ENCODE data around the gene GPR83. TPM values are rescaled to one million over a fixed set of nuclear protein-coding genes. Genes with fewer than 3 reads are reported as not detected.

GPR83 gene
- polyA plus RNA-seq, 1 of the 3 experiments (the other 2 are of a cell fraction) = 0.02 TPM

GRCh38 chr11:94405062-94405833, 4.0 kb upstream of the GPR83 start (continued):
- TF ChIP-seq USF2 (IDR thresholded peaks at IDR 0.05; ENCODE audit: borderline replicate concordance, low read depth, low read length) = no peak
- TF ChIP-seq ELF1 (IDR thresholded peaks at IDR 0.05) = no peak
- no peak for TF ChIP-seq IRF3 (IDR thresholded peaks at IDR 0.05; ENCODE audit: low read depth, low read length)

GRCh38 chr11:94402355-94402754, 1.1 kb upstream of the GPR83 start:
- Histone ChIP-seq H3K79me2 (ENCODE audit: insufficient read depth) (no peaks in the 10 kb centered on the region), H3K9me3 (no peaks in the 10 kb centered on the region), H3K9me2 (no peaks in the 10 kb centered on the region), H3K27ac (ENCODE audit: low read depth in 2 of 2, low read length in 1 of 2) (no peak overlapping the region), H3K36me3 (replicated peaks in 1 of 2; ENCODE audit: control insufficient read depth in 1 of 2, insufficient read depth in 2 of 2, low read length in 1 of 2) (no peaks in the 10 kb centered on the region), H3F3A (replicated peaks; ENCODE audit: insufficient read depth) (no peaks in the 10 kb centered on the region), H2AFZ (ENCODE audit: low read depth) (no peak overlapping the region), H3K9ac (no peak overlapping the region), H3K4me1 (ENCODE audit: control insufficient read depth in 1 of 2, insufficient read depth in 2 of 2, low read depth in 1 of 2, low read length in 1 of 2) (peaks cover 0 to 10% of the 10 kb centered on the region in 2 experiments; a peak in 1 of 4 replicates), H4K20me1 (ENCODE audit: insufficient read depth) (no peaks in the 10 kb centered on the region), H3K4me2 (no peak overlapping the region), H3K4me3 (ENCODE audit: low read depth in 2 of 2, low read length in 1 of 2) (no peak overlapping the region), H3K27me3 (ENCODE audit: insufficient read depth) (peaks cover 35% of the 10 kb centered on the region)
- WGBS (ENCODE audit: low lambda C conversion rate) = 9% methylated on average over 1 of the region's 1 CpG
- TF ChIP-seq SIN3A (IDR thresholded peaks at IDR 0.05; ENCODE audit: borderline replicate concordance, low read depth, low read length) (no peak), EP300 (IDR thresholded peaks at IDR 0.05; ENCODE audit: borderline replicate concordance in 1 of 2, low read depth in 1 of 2, low read length in 1 of 2) (no peak), USF1 (IDR thresholded peaks at IDR 0.05; ENCODE audit: borderline replicate concordance, low read depth) (no peak), MAX (IDR thresholded peaks at IDR 0.05; ENCODE audit: low read depth) (no peak), MXI1 (IDR thresholded peaks at IDR 0.05; ENCODE audit: low read depth, low read length) (no peak)
- ChIA-PET CTCF (interaction anchor here (1.4 to 1.7 kb wide), 3 partner anchors 15 to 507 kb away, joined by 4 to 5 read pairs (median 5); no protein-coding TSS in a partner anchor), POLR2A (no interaction called here)
- DNase-seq = no peak

- H3K4me1 ChIP-seq (ENCODE audit: control insufficient read depth in 1 of 2, insufficient read depth in 2 of 2, low read depth in 1 of 2, low read length in 1 of 2) = peaks cover 0 to 10% of the 10 kb centered on the region in 2 experiments; a peak in 1 of 4 replicates
- H3K9ac ChIP-seq = no peak overlapping the region
- H3K27me3 ChIP-seq (ENCODE audit: insufficient read depth) = peaks cover 39% of the 10 kb centered on the region
- peak overlapping the region; percentile 60; the same call in 1 of the 2 replicates for H2AFZ ChIP-seq (ENCODE audit: low read depth)
- no peak for DNase-seq
- H3K79me2 ChIP-seq (ENCODE audit: insufficient read depth) = no peaks in the 10 kb centered on the region
- peak overlapping the region; percentile 43 to 54; a peak in 3 of 4 replicates for H3K4me3 ChIP-seq (ENCODE audit: low read depth in 2 of 2, low read length in 1 of 2)
- POLR2A ChIA-PET = no interaction called here
- CTCF ChIA-PET = interaction anchor here (1.4 to 1.7 kb wide), 2 partner anchors 16 to 507 kb away, joined by 4 to 5 read pairs; no protein-coding TSS in a partner anchor
- H3K9me2 ChIP-seq = no peaks in the 10 kb centered on the region
- no peaks in the 10 kb centered on the region for H4K20me1 ChIP-seq (ENCODE audit: insufficient read depth)
- no peaks in the 10 kb centered on the region for H3F3A ChIP-seq (replicated peaks; ENCODE audit: insufficient read depth)
- no peaks in the 10 kb centered on the region for H3K9me3 ChIP-seq
- WGBS (ENCODE audit: low lambda C conversion rate) = 19% methylated on average over 10 of the region's 10 CpGs
- H3K4me2 ChIP-seq = peak overlapping the region; percentile 85
- no peak overlapping the region for H3K27ac ChIP-seq (ENCODE audit: low read depth in 2 of 2, low read length in 1 of 2)
- H3K36me3 ChIP-seq (replicated peaks in 1 of 2; ENCODE audit: control insufficient read depth in 1 of 2, insufficient read depth in 2 of 2, low read length in 1 of 2) = no peaks in the 10 kb centered on the region
- no peak for TF ChIP-seq RFX5 (IDR thresholded peaks at IDR 0.05; ENCODE audit: low read length)
- TF ChIP-seq MXI1 (IDR thresholded peaks at IDR 0.05; ENCODE audit: low read depth, low read length) = no peak
- no peak for TF ChIP-seq ELF1 (IDR thresholded peaks at IDR 0.05)
- TF ChIP-seq TEAD4 (IDR thresholded peaks at IDR 0.05; ENCODE audit: borderline replicate concordance, insufficient read depth) = no peak
- no peak for TF ChIP-seq EZH2phosphoT487 (IDR thresholded peaks at IDR 0.05; ENCODE audit: borderline replicate concordance, low read depth)
- no peak for TF ChIP-seq USF1 (IDR thresholded peaks at IDR 0.05; ENCODE audit: borderline replicate concordance, low read depth)
- no peak for TF ChIP-seq FOSL2 (IDR thresholded peaks at IDR 0.05; ENCODE audit: borderline replicate concordance, low read depth)
- TF ChIP-seq PBX3 (IDR thresholded peaks at IDR 0.05) = no peak
- TF ChIP-seq JUND (IDR thresholded peaks at IDR 0.05) = no peak
- no peak for TF ChIP-seq RCOR1 (IDR thresholded peaks at IDR 0.05; ENCODE audit: low read length)
- TF ChIP-seq IRF3 (IDR thresholded peaks at IDR 0.05; ENCODE audit: low read depth, low read length) = no peak
- TF ChIP-seq TCF12 (IDR thresholded peaks at IDR 0.05) = no peak
- TF ChIP-seq MAX (IDR thresholded peaks at IDR 0.05; ENCODE audit: low read depth) = no peak
These were observed 600 bp upstream of the GPR83 start for GRCh38 chr11:94401773-94402265.

Data from SK-N-SH (cell line).